ENCODE results near the gene YBX2. TPM values are rescaled to one million over a fixed set of nuclear protein-coding genes. Genes with fewer than 3 reads are reported as not detected.

The YBX2 gene
- total RNA-seq, 1 experiment from 2014 or later, result 54.9 TPM

- Histone ChIP-seq H3K9me3 (ENCODE audit: control insufficient read depth, insufficient read depth, low read depth, low read length) (no peaks in the 10 kb centered on the region), H3K27me3 (ENCODE audit: control insufficient read depth, insufficient read depth, low read length) (no peaks in the 10 kb centered on the region), H3K27ac (ENCODE audit: low read length) (no peak overlapping the region), H3K36me3 (ENCODE audit: control insufficient read depth, insufficient read depth, low read length) (no peaks in the 10 kb centered on the region), H3K4me1 (ENCODE audit: control insufficient read depth, insufficient read depth, low read length) (peaks cover 13% of the 10 kb centered on the region), H3K4me3 (ENCODE audit: low read depth in 2 of 2, low read length in 2 of 2) (no peak overlapping the region)
- POLR2A ChIA-PET, result interaction anchor here (0.7 kb wide), 1 partner anchor 39 kb away, joined by 3 read pairs; no protein-coding TSS in a partner anchor
- intact Hi-C loops (cut with micrococcal nuclease; ENCODE audit: unreplicated experiment) (no loop called here), in situ Hi-C loops (cut with HindIII; ENCODE audit: low pct_unique_long_range_greater_than_20kb, low sequenced_read_pairs) (no loop called here)
- TF ChIP-seq TCF7L2 (IDR thresholded peaks at IDR 0.05; ENCODE audit: low read depth, low read length) (no peak), POLR2AphosphoS5 (IDR thresholded peaks at IDR 0.05; ENCODE audit: low read depth, low read length) (no peak), SIN3A (IDR thresholded peaks at IDR 0.05; ENCODE audit: borderline replicate concordance, insufficient read depth, low read depth, low read length) (no peak)
- CTCF ChIA-PET, result no interaction called here
- ATAC-seq (no peak), DNase-seq (ENCODE audit: low read depth, low spot score) (no peak)
- no TSS peak for BruUV-seq (replicated peaks)
Observed at GRCh38 chr17:7290685-7291084, 3.8 kb downstream of the YBX2 start.

GRCh38 chr17:7290166-7290565, 4.3 kb downstream of the YBX2 start:
- Histone ChIP-seq H3K4me3 (ENCODE audit: low read depth in 2 of 2, low read length in 2 of 2) (no peak overlapping the region), H3K27me3 (ENCODE audit: control insufficient read depth, insufficient read depth, low read length) (no peaks in the 10 kb centered on the region), H3K27ac (ENCODE audit: low read length) (no peak overlapping the region), H3K4me1 (ENCODE audit: control insufficient read depth, insufficient read depth, low read length) (peaks cover 12% of the 10 kb centered on the region), H3K9me3 (ENCODE audit: control insufficient read depth, insufficient read depth, low read depth, low read length) (no peaks in the 10 kb centered on the region), H3K36me3 (ENCODE audit: control insufficient read depth, insufficient read depth, low read length) (no peaks in the 10 kb centered on the region)
- BruUV-seq (replicated peaks), result no TSS peak
- ATAC-seq (no peak), DNase-seq (ENCODE audit: low read depth, low spot score) (no peak)
- TF ChIP-seq POLR2AphosphoS5 (IDR thresholded peaks at IDR 0.05; ENCODE audit: low read depth, low read length) (no peak), CTCF (IDR thresholded peaks at IDR 0.05) (no peak), TCF7L2 (IDR thresholded peaks at IDR 0.05; ENCODE audit: low read depth, low read length) (no peak)
- ChIA-PET CTCF (interaction anchor here (0.6 kb wide), 1 partner anchor 39 kb away, joined by 3 read pairs; the partner anchor contains the start of gene NEURL4), POLR2A (no interaction called here)
- intact Hi-C loops (cut with micrococcal nuclease; ENCODE audit: unreplicated experiment), result no loop called here
- in situ Hi-C loops (cut with HindIII; ENCODE audit: low pct_unique_long_range_greater_than_20kb, low sequenced_read_pairs), result no loop called here

- H3K9me3 ChIP-seq (ENCODE audit: control insufficient read depth, insufficient read depth, low read depth, low read length), result no peaks in the 10 kb centered on the region
- intact Hi-C loops (cut with micrococcal nuclease; ENCODE audit: unreplicated experiment), result no loop called here
Observed at GRCh38 chr17:7289256-7290032, 5.0 kb downstream of the YBX2 start.

More at GRCh38 chr17:7289256-7290032, 5.0 kb downstream of the YBX2 start:
- H3K27me3 ChIP-seq (ENCODE audit: control insufficient read depth, insufficient read depth, low read length), result no peaks in the 10 kb centered on the region
- DNase-seq (ENCODE audit: low read depth, low spot score) (no peak), ATAC-seq (no peak)
- peaks cover 12% of the 10 kb centered on the region for H3K4me1 ChIP-seq (ENCODE audit: control insufficient read depth, insufficient read depth, low read length)
- H3K27ac ChIP-seq (ENCODE audit: low read length), result no peak overlapping the region
- ChIA-PET POLR2A (no interaction called here), CTCF (interaction anchor here (0.6 kb wide), 1 partner anchor 40 kb away, joined by 3 read pairs; the partner anchor contains the start of gene NEURL4)
- H3K36me3 ChIP-seq (ENCODE audit: control insufficient read depth, insufficient read depth, low read length), result no peaks in the 10 kb centered on the region
- no TSS peak for BruUV-seq (replicated peaks)
- in situ Hi-C loops (cut with HindIII; ENCODE audit: low pct_unique_long_range_greater_than_20kb, low sequenced_read_pairs), result no loop called here
- H3K4me3 ChIP-seq (ENCODE audit: low read depth in 2 of 2, low read length in 2 of 2), result no peak overlapping the region
- TF ChIP-seq REST (IDR thresholded peaks at IDR 0.05; ENCODE audit: insufficient read depth in 1 of 2, low read depth in 2 of 2, low read length in 1 of 2), result no peak
- no peak for TF ChIP-seq POLR2AphosphoS5 (IDR thresholded peaks at IDR 0.05; ENCODE audit: low read depth, low read length)
- no peak for TF ChIP-seq TCF7L2 (IDR thresholded peaks at IDR 0.05; ENCODE audit: low read depth, low read length)
- TF ChIP-seq CTCF (IDR thresholded peaks at IDR 0.05), result no peak
- no peak for TF ChIP-seq SIN3A (IDR thresholded peaks at IDR 0.05; ENCODE audit: borderline replicate concordance, insufficient read depth, low read depth, low read length)

Measured in Panc1 (cell line).